GM21367 (cell line): ENCODE data around the gene RBM22.

Experiments
- ATAC-seq: cut with Tn5 transposase; IDR thresholded peaks from one replicate; pipeline ENCODE4 v1.9.1; 2021; ENCODE audit not compliant: unreplicated experiment

RBM22 gene

GRCh38 chr5:150672884-150673275 is 28.0 kb downstream of the RBM22 start:
- no peak for ATAC-seq

DNA sequence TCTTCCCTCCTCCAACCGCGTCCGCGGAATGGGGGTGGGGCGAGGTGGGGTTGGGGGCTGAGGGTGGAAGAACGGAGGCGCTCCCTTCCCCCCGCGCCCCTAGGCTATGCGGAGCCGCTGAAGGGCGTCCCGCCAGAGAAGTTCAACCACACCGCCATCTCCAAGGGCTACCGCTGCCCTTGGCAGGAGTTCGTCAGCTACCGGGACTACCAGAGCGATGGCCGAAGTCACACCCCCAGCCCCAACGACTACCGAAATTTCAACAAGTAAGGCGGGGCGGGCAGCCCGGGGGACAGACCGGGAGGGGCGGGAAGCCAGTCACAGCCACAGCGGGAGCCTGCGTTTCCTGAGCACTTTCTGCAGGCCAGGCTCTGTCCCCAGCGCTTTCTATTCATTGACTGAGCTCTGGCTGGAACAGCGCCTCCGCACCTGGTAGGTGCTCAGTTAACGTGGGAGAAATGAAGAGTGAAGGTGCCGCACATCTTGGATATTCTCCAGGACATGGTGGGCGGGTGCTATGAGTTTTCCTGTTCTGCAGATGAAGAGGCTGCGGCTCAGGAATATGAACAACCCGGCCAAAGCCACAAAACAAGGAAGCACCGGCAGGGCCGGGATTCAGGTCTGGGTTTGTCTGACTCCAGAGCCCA is 28.5 kb downstream of the RBM22 start:
- ATAC-seq = no peak

GRCh38 chr5:150671509-150672236 is 29.2 kb downstream of the RBM22 start:
- no peak for ATAC-seq

GRCh38 chr5:150670948-150671310 is 29.9 kb downstream of the RBM22 start:
- no peak for ATAC-seq

- ATAC-seq = no peak
These were observed 30.5 kb downstream of the RBM22 start for GRCh38 chr5:150670275-150670947.

DNA sequence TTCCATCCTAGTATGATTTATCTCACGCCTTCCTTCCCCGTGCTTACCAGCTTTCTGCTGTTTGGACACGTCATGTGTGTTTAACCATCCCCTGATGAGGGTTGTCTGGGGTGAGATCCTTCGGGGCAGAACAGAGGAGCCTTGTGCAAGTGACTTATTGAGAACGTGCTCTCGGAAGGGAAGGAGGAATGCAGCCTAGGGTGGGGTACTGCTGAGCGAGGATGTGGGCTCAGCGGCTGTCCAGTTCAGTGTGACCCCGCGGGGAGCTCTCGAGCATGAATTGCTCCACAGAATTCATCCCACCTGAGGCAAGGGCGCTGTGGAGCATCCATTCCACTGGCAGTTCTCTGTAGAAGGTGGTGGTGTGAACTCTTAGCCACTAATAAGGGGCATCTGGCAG is 35.8 kb downstream of the RBM22 start:
- ATAC-seq = no peak

- no peak for ATAC-seq
These were observed 36.9 kb downstream of the RBM22 start for GRCh38 chr5:150663936-150664335.

GRCh38 chr5:150662731-150663516 is 37.9 kb downstream of the RBM22 start:
- ATAC-seq = no peak

DNA sequence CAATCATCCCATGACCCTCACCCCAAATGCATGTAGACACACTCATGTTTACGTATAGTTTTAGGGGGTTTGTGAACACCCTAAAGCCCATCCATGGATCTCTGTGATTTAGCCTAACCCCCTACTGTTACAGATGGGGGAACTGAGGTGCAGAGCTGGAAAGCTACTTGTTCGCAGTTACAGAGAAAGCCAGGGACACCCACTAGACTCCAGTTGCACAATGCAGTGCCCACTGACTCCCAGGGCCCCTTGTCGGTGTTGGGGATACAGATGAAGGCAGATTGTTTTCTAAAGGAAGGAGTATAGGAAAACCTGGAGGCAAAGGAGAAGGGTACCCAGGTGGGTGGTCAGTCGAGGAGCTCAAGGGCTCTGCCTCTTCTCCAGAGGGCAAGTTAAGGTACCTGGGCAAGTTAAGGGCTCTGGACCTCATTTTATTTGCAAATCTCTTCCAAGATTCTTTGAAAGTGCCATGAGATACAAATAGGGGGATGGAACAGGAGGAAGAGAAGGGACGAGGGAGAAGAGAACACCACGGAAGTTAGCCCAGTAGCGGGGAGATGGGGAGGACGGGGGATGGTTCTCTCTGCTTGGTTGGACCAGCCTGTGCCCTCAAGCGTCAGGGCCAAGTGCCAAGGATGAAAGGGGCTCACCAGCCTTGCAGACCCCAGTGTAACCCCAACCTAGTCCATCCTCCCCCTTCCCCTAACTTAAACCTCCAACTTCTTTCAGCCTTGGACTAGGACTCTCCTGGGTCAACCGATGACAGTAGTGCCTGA is 38.9 kb downstream of the RBM22 start:
- no peak for ATAC-seq

DNA sequence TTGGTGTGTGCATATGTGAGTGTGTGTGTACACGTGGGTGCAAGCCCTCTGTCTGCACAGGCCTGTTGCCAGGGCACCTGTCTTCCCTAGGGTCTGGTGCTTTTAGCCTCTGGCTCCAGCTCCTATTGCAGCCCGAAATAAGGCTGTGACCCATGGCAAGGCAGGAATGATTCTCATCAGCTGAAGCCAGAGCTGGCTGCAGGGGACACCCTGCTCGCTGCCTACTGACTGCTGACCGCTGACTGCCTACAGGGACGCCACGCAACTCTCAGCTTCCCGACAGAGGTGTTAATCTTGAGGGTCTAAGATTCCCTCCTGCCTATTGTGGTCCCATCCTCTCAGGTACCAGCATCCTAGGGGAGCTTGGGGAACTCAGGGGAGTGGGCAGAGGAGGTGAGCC is 39.8 kb downstream of the RBM22 start, which contains the start of gene MYOZ3:
Gene MYOZ3 (plus strand): TSS at position 166 of the 400 bp plus-strand sequence. CDS start 1,691 bp downstream, outside the sequence.
- no peak for ATAC-seq

- ATAC-seq = no peak
These were observed 40.6 kb downstream of the RBM22 start for GRCh38 chr5:150660108-150660831.

- no peak for ATAC-seq
These were observed 41.3 kb downstream of the RBM22 start for GRCh38 chr5:150659360-150660107.

- ATAC-seq = no peak
These were observed 42.1 kb downstream of the RBM22 start for GRCh38 chr5:150658699-150659265.

DNA sequence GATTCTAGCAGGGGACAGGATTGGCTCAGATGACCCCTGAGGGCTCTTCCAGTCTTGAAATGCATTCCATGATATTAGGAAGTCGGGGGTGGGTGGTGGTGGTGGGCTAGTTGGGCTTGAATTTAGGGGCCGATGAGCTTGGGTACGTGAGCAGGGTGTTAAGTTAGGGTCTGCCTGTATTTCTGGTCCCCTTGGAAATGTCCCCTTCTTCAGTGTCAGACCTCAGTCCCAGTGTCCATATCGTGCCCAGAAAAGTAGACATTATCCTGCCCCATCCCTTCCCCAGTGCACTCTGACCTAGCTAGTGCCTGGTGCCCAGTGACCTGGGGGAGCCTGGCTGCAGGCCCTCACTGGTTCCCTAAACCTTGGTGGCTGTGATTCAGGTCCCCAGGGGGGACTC is 42.7 kb downstream of the RBM22 start:
- ATAC-seq = no peak

- ATAC-seq = peak; percentile 63
These were observed 44.4 kb downstream of the RBM22 start for GRCh38 chr5:150656191-150657132.

- no peak for ATAC-seq
These were observed 45.6 kb downstream of the RBM22 start for GRCh38 chr5:150655221-150655620.

- no peak for ATAC-seq
These were observed 46.9 kb downstream of the RBM22 start for GRCh38 chr5:150653762-150654556.
